ENCODE results near the gene NDUFB3. TPM values are rescaled to one million over a fixed set of nuclear protein-coding genes. Genes with fewer than 3 reads are reported as not detected.
"Not testable (repeated sequence)": the region's sequence is repeated elsewhere in the genome, so short reads cannot be mapped to it uniquely, and the experiment has no call there.

The NDUFB3 gene
- 34.2 TPM for total RNA-seq

GRCh38 chr2:201071479-201072200, at the start of gene NDUFB3, which contains the start of gene HYCC2:
TSS of gene NDUFB3 (plus strand) at chr2:201072001. CDS start at chr2:201078883, 6,882 bp downstream.
TSS of gene HYCC2 (minus strand) at chr2:201071671. CDS start at chr2:201024009, 47,662 bp downstream.
- no peaks in the 10 kb centered on the region for H3K27me3 ChIP-seq
- H3K36me3 ChIP-seq: no peaks in the 10 kb centered on the region
- no peaks in the 10 kb centered on the region for H3K9me3 ChIP-seq
- peaks cover 12 to 18% of the 10 kb centered on the region in 2 donors for H3K4me1 ChIP-seq
- TF ChIP-seq CTCF (IDR thresholded peaks at IDR 0.05): peak in 2 of 3 experiments; percentile 12 to 40
- peak within 1 kb of the TSS; percentile 80 to 84 for H3K27ac ChIP-seq
- DNase-seq (ENCODE audit: low spot score in 2 of 2): peak; percentile 79 to 95
- intact Hi-C loops (cut with DNase I): loop anchor here (2.0 to 5.0 kb wide), 2 partner anchors 47 to 184 kb away; partner anchors contain the start of genes NIF3L1 and PPIL3
- H3K4me3 ChIP-seq: peak within 1 kb of the TSS; percentile 87 to 93

GRCh38 chr2:201024518-201024917, 47.3 kb upstream of the NDUFB3 start:
- Histone ChIP-seq H3K27me3 (no peaks in the 10 kb centered on the region), H3K9me3 (no peaks in the 10 kb centered on the region), H3K27ac (no peak overlapping the region), H3K36me3 (peaks cover 2 to 21% of the 10 kb centered on the region in 2 donors), H3K4me3 (no peak overlapping the region), H3K4me1 (no peaks in the 10 kb centered on the region)
- no peak for TF ChIP-seq CTCF (IDR thresholded peaks at IDR 0.05)
- no peak for DNase-seq (ENCODE audit: low spot score in 2 of 2)
- intact Hi-C loops (cut with DNase I): no loop called here

GRCh38 chr2:201034355-201034754, 37.4 kb upstream of the NDUFB3 start:
- H3K27ac ChIP-seq; H3K36me3 ChIP-seq; intact Hi-C loops (cut with DNase I); H3K4me1 ChIP-seq; H3K9me3 ChIP-seq; H3K4me3 ChIP-seq; DNase-seq (ENCODE audit: low spot score in 2 of 2); H3K27me3 ChIP-seq: not testable (repeated sequence)

- H3K27me3 ChIP-seq; H3K4me3 ChIP-seq; DNase-seq (ENCODE audit: low spot score in 2 of 2); H3K4me1 ChIP-seq; H3K36me3 ChIP-seq; H3K27ac ChIP-seq; intact Hi-C loops (cut with DNase I); H3K9me3 ChIP-seq: not testable (repeated sequence)
These were observed 33.4 kb upstream of the NDUFB3 start for GRCh38 chr2:201038361-201038760.

- no peak for TF ChIP-seq CTCF (IDR thresholded peaks at IDR 0.05)
- Histone ChIP-seq H3K4me3 (no peak overlapping the region), H3K9me3 (no peaks in the 10 kb centered on the region), H3K27ac (no peak overlapping the region), H3K4me1 (no peaks in the 10 kb centered on the region), H3K27me3 (no peaks in the 10 kb centered on the region), H3K36me3 (no peaks in the 10 kb centered on the region)
- intact Hi-C loops (cut with DNase I): no loop called here
- DNase-seq (ENCODE audit: low spot score in 2 of 2): no peak
These were observed 32.9 kb upstream of the NDUFB3 start for GRCh38 chr2:201038855-201039254.

GRCh38 chr2:201040867-201041628, 30.8 kb upstream of the NDUFB3 start:
- Histone ChIP-seq H3K27me3 (no peaks in the 10 kb centered on the region), H3K4me3 (no peak overlapping the region), H3K9me3 (no peaks in the 10 kb centered on the region), H3K4me1 (no peaks in the 10 kb centered on the region), H3K27ac (no peak overlapping the region), H3K36me3 (peaks cover 0 to 8% of the 10 kb centered on the region in 2 donors)
- no peak for TF ChIP-seq CTCF (IDR thresholded peaks at IDR 0.05)
- DNase-seq (ENCODE audit: low spot score in 2 of 2): no peak
- intact Hi-C loops (cut with DNase I): no loop called here

GRCh38 chr2:201042451-201042850, 29.4 kb upstream of the NDUFB3 start:
- intact Hi-C loops (cut with DNase I); H3K4me3 ChIP-seq; H3K9me3 ChIP-seq; H3K27ac ChIP-seq; DNase-seq (ENCODE audit: low spot score in 2 of 2); H3K4me1 ChIP-seq; H3K27me3 ChIP-seq; H3K36me3 ChIP-seq: not testable (repeated sequence)

- H3K9me3 ChIP-seq; DNase-seq (ENCODE audit: low spot score in 2 of 2); H3K4me1 ChIP-seq; H3K27me3 ChIP-seq; intact Hi-C loops (cut with DNase I); H3K4me3 ChIP-seq; H3K27ac ChIP-seq; H3K36me3 ChIP-seq: not testable (repeated sequence)
These were observed 28.8 kb upstream of the NDUFB3 start for GRCh38 chr2:201043050-201043449.

Measured in ascending aorta (tissue), 2 donors.